AG04449 (cell line): ENCODE results near the gene KLC4.

Experiments used
- CTCF ChIA-PET: fragments of 350-600 bp; formaldehyde crosslinking; extraction: SDS; loops from one replicate; lab custom pipeline; 2021; ENCODE audit warnings: antibody characterized with exemption; lab: Yijun Ruan, JAX
- POLR2A ChIA-PET: fragments of 400-600, 350-600 bp; formaldehyde crosslinking; extraction: SDS; loops from one replicate; lab custom pipeline; 2020; ENCODE audit warnings: antibody characterized with exemption, inconsistent platforms; lab: Yijun Ruan, JAX
- DNase-seq: peaks from one replicate; pipeline ENCODE4 v3.0.0-alpha.2; 2010; ENCODE audit warnings: low read depth, low spot score
- H3K4me3 ChIP-seq: 2 replicates; pipeline ENCODE4 v1.5.1; 2011; ENCODE audit warnings: low read depth, mild to moderate bottlenecking, control low read depth, low read length
- TF ChIP-seq, protein P1 (sequence below): IDR thresholded peaks from one replicate; pipeline ENCODE4 v1.5.1; 2011; ENCODE audit warnings: mild to moderate bottlenecking, moderate library complexity, low read length, control low read depth, inconsistent platforms; ENCODE audit not compliant: insufficient read depth; ENCODE audit errors: missing control alignments

KLC4 gene

DNA sequence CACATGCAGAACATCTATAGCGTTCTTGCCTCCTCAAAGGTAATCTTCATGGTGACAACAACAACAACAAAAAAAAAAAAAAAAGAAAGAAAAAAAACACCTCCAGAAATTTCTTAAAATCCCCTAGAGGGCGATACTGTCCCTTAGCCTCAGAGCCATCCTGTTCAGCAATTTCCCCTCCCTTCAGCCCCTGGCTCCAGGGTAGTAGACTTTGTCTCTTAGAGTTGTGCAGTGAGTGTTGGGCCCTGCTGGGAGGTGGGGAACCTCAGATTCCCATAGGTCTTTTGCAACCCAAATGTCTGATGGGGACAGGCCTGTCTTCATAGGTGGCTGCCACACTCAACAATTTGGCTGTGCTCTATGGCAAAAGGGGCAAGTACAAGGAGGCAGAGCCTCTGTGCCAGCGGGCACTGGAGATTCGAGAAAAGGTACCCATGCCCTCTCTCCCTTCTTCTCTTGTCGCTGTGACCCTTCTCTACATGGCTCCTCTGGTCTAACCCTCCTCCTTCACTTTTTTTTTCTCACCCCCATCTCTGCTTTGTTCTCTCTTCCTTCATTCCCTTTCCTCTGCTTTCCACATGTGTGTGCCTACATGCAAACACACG, 10.7 kb downstream of the KLC4 start:
- ChIA-PET CTCF (interaction anchor here (0.7 to 9.7 kb wide), 15 partner anchors 10 to 273 kb away, joined by 3 to 183 read pairs (median 3); partner anchors contain the start of genes KLC4 and MRPL2), POLR2A (no interaction called here)
- DNase-seq, result no peak
- TF ChIP-seq, protein P1, sequence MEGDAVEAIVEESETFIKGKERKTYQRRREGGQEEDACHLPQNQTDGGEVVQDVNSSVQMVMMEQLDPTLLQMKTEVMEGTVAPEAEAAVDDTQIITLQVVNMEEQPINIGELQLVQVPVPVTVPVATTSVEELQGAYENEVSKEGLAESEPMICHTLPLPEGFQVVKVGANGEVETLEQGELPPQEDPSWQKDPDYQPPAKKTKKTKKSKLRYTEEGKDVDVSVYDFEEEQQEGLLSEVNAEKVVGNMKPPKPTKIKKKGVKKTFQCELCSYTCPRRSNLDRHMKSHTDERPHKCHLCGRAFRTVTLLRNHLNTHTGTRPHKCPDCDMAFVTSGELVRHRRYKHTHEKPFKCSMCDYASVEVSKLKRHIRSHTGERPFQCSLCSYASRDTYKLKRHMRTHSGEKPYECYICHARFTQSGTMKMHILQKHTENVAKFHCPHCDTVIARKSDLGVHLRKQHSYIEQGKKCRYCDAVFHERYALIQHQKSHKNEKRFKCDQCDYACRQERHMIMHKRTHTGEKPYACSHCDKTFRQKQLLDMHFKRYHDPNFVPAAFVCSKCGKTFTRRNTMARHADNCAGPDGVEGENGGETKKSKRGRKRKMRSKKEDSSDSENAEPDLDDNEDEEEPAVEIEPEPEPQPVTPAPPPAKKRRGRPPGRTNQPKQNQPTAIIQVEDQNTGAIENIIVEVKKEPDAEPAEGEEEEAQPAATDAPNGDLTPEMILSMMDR, result peak; percentile 44
- H3K4me3 ChIP-seq, result no peak overlapping the region

DNA sequence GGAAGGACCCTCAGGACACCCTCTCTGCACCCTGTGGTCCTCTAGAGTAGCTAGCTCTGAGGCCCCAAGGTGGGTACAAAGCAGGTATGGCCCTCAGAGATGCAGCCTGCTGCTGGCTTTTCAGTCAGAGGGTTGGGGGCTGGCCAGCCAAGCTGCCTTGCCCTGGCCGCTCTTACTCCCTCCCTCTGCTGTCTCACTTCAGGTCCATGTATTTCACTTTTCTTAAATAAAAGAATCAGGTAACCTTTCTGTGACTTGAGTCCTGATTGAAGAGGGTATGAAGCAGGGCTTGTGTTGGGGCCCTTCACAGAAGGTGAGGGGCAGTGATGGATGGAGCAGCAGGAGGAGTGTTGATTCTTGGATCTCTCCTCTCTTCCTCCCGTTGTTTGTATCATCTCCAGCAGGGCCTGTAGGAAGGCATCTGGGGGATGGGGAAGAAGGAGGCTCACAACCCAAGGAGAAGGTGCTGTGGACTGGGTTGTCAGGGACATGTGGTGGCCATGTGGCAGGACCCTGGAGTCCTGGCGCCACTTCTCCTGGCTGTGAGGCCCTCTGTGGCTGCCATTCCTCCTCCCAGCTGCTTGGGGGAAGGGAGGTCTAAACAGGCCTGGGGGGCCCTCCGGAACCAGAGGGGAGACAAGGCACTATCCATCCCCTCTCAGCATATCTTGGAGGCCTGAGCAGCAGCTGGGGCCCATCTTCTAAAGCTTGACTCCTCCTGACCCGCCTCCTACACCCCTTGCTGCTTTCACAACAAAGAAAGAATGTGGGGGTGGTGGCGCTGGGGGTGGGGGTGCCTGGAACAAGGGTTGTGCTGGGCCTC, 15.6 kb downstream of the KLC4 start:
- CTCF ChIA-PET, result interaction anchor here (1.0 to 9.7 kb wide), 8 partner anchors 10 to 77 kb away, joined by 3 to 183 read pairs (median 4); no protein-coding TSS in a partner anchor
- POLR2A ChIA-PET, result interaction anchor here (0.7 to 3.8 kb wide), 6 partner anchors 8 to 75 kb away, joined by 3 to 20 read pairs (median 4); partner anchors contain the start of gene CUL7
- peak overlapping the region; percentile 94 for H3K4me3 ChIP-seq
- TF ChIP-seq, protein P1, result no peak
- no peak for DNase-seq

DNA sequence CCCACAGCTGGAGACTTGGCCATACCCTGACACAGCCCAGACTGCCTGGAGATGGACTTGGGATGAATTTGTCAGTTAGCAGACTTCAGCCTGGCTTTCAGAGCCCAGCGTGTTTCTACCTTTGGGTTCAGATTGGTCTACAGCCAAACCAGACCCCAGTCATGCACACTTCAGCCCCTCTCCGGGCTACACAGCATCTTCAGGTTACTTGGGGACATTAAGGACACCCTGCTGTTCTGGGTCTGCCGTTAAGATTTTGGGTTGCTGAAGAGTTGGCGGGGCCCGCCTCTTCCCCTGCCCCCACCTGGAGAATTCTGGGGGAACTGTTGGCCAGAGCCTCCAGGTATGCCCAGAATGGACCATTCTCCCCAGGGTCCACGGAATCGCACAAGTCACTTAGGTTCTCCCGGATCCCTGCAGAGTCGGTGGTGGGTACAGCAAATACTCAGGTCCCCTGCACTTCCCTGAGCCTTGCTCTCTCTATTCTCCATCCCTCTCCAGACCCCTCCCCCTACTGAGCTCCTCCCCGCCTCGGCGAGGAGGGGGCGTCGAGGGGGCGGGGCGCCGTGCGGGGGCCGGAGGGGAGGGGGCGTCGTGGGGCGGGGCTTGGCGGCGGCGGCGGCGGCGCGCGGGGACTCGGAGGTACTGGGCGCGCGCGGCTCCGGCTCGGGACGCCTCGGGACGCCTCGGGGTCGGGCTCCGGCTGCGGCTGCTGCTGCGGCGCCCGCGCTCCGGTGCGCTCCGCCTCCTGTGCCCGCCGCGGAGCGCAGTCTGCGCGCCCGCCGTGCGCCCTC, 16.4 kb downstream of the KLC4 start, which contains the start of gene PTK7:
Gene PTK7 (plus strand): TSS at position 645 of the 794 bp plus-strand sequence. CDS start 175 bp downstream, outside the sequence.
- DNase-seq, result no peak
- CTCF ChIA-PET, result interaction anchor here (0.6 to 9.7 kb wide), 11 partner anchors 12 to 153 kb away, joined by 3 to 183 read pairs (median 4); partner anchors contain the start of gene DNPH1
- TF ChIP-seq, protein P1, result no peak
- POLR2A ChIA-PET, result interaction anchor here (0.7 to 4.0 kb wide), 10 partner anchors 9 to 91 kb away, joined by 3 to 36 read pairs (median 5); partner anchors contain the start of genes CUL7 and PPP2R5D
- H3K4me3 ChIP-seq, result peak within 1 kb of the TSS; percentile 94

DNA sequence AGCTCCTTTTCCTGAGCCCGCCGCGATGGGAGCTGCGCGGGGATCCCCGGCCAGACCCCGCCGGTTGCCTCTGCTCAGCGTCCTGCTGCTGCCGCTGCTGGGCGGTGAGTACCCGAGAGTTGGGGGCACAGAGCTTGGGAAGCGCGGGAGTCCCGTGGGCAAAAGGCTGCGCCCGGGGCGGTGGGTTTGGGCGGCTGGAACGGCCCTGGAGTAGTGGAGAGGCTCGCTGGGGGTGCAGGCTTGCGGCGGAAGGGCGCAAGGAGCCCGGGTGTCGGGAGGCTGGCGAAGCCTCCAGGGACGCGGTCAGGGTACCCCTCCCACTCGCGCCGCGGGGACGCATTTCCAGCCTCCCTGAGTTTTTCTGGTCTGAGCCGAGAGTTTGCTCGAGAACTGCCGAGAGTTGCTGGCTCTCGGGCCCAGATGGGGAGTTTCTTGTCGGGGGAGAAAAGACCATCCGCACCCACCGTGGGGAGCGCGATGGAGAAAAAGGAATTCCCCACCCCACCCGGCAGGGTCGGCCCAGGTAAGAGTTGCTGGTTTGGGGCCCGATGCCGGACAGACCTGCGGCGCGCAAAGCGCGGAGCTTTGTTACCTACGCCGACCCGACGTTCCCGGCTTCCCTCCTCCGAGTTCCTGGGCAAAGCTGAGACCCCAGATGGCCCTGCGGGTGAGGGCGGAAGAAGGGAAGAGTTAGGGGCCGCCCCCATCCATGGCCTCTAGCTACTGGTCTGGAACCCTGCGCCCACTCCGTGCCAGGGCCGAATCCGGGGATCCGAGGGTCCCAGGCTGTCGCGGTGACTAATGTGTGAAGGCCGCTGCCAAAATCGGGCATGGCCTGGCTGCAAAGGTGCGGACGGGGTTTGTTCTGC, 17.3 kb downstream of the KLC4 start:
- H3K4me3 ChIP-seq, result peak overlapping the region; percentile 94
- CTCF ChIA-PET, result interaction anchor here (0.6 to 9.7 kb wide), 16 partner anchors 11 to 152 kb away, joined by 3 to 183 read pairs (median 4); partner anchors contain the start of gene DNPH1
- no peak for DNase-seq
- TF ChIP-seq, protein P1, result no peak
- POLR2A ChIA-PET, result interaction anchor here (0.8 to 4.0 kb wide), 7 partner anchors 13 to 92 kb away, joined by 3 to 36 read pairs (median 5); partner anchors contain the start of gene PPP2R5D

DNA sequence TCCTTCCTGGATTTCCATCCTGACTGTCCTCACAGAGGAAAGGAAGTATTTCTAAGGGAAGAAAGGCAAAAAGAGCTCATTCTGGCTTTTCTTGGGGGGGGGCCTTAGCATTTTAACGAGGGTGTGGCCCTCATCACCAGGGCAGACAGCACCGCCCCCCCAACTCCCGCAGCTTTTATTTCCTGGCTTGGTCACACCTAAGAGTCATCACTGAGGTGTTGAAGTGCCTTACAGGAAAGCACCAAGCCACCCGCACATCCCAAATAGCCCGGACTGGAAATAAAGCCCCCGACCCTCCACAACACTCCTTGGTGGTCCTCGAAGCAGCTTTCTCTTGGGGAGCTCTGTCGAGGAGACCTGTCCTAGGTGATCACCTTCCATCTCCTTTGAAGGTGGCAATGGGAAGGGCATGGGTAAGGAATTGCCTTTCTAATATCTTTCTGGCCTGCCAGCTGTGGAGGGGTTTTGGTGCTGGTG, 17.9 kb downstream of the KLC4 start:
- H3K4me3 ChIP-seq, result peak overlapping the region; percentile 94
- POLR2A ChIA-PET, result interaction anchor here (0.8 to 4.0 kb wide), 5 partner anchors 47 to 93 kb away, joined by 3 to 36 read pairs (median 6); partner anchors contain the start of gene PPP2R5D
- TF ChIP-seq, protein P1, result no peak
- DNase-seq, result no peak
- CTCF ChIA-PET, result interaction anchor here (0.7 to 9.7 kb wide), 11 partner anchors 11 to 151 kb away, joined by 3 to 183 read pairs (median 4); partner anchors contain the start of gene DNPH1
